Measurements from ENCODE around the gene OLFML3. TPM values are rescaled to one million over a fixed set of nuclear protein-coding genes. Genes with fewer than 3 reads are reported as not detected.

The OLFML3 gene
- total RNA-seq, 4 donors from 2014 or later: 3.3 to 12.0 (median 7.8) TPM

- Histone ChIP-seq H3K27ac (peak overlapping the region in 3 of 4 donors; percentile 16 to 60 (median 47)), H3K4me3 (no peak overlapping the region), H3K9me3 (no peaks in the 10 kb centered on the region), H3K4me1 (peaks cover 0 to 15% (median 2%) of the 10 kb centered on the region in 4 donors), H3K36me3 (peaks cover 0 to 27% (median 0%) of the 10 kb centered on the region in 3 donors), H3K27me3 (no peaks in the 10 kb centered on the region)
- TF ChIP-seq CTCF (IDR thresholded peaks at IDR 0.05) (no peak), POLR2A (IDR thresholded peaks at IDR 0.05) (no peak)
- DNase-seq: no peak
Observed at GRCh38 chr1:113940365-113941244, 38.7 kb upstream of the OLFML3 start.

DNA sequence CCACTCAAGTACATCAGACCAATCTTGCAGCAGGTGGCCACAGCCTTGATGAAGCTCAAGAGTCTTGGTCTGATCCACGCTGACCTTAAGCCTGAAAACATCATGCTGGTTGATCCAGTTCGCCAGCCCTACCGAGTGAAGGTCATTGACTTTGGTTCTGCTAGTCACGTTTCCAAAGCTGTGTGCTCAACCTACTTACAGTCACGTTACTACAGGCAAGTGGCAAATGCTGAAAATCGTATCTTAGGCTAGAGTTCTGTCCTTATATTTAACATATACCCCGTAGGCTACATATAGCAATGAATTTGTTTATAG is 38.1 kb upstream of the OLFML3 start:
- Histone ChIP-seq H3K4me1 (peaks cover 0 to 19% (median 5%) of the 10 kb centered on the region in 4 donors), H3K36me3 (peaks cover 0 to 27% (median 0%) of the 10 kb centered on the region in 3 donors), H3K27ac (peak overlapping the region in 1 of 4 donors; percentile 47), H3K9me3 (no peaks in the 10 kb centered on the region), H3K4me3 (no peak overlapping the region), H3K27me3 (no peaks in the 10 kb centered on the region)
- no peak for DNase-seq
- TF ChIP-seq POLR2A (IDR thresholded peaks at IDR 0.05) (no peak), CTCF (IDR thresholded peaks at IDR 0.05) (no peak)

DNA sequence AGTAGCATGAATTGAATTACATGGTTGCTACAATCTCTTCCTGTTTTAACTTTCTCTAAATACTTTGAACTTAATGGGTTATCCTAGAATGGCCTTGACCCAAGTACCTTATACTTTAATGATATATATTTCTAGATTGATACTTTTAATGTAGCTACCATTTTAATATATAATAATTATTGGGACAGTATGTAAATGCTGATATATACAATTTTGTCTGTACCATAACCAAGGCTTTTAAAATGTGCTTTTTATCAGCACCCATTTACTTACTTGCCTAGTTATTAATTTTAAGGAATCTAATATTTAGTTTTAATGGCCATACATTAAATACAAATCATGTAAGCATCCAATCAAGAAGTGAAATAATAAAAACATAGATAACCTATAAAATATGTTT is 36.7 kb upstream of the OLFML3 start:
- peaks cover 0 to 27% (median 8%) of the 10 kb centered on the region in 4 donors for H3K4me1 ChIP-seq
- no peak for TF ChIP-seq CTCF (IDR thresholded peaks at IDR 0.05)
- no peak for TF ChIP-seq POLR2A (IDR thresholded peaks at IDR 0.05)
- no peaks in the 10 kb centered on the region for H3K9me3 ChIP-seq
- peaks cover 0 to 27% (median 0%) of the 10 kb centered on the region in 3 donors for H3K36me3 ChIP-seq
- no peaks in the 10 kb centered on the region for H3K27me3 ChIP-seq
- no peak overlapping the region for H3K4me3 ChIP-seq
- no peak for DNase-seq
- no peak overlapping the region for H3K27ac ChIP-seq

DNA sequence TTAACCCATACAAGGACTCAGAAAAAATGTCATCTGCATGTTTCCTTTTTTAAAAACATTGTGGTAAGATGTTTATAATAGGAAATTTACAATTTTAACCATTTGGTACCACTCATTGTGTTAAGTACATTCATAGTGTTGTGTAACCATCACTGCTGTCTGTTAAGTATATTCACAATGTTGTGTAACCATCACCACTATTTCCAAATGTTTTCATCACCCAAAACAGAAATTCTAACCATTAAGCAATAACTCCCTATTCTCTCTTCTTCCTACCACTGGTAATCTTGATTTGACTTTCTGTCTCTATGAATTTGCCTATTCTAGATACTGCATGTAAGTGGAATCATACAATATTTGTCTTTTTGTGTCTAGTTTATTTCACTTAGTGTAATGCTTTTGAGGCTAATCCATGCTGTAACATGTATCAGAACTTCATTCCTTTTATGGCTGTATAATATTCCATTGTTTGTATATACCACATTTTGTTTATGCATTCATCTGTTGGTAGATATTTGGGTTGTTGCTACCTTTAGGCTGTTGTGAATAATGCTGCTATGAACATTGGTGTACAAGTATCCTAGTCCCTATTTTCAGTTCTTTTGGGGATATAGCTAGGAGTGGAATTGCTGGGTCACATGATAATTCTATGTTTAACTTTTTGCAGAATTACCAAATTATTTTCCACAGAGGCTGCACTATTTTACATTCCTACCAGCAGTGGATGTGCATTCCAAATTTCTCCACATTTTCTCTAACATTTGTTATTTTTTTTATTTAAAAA is 36.1 kb upstream of the OLFML3 start:
- H3K27ac ChIP-seq: no peak overlapping the region

More for the DNA sequence above, 36.1 kb upstream of the OLFML3 start:
- Histone ChIP-seq H3K27me3 (no peaks in the 10 kb centered on the region), H3K4me1 (peaks cover 0 to 27% (median 9%) of the 10 kb centered on the region in 4 donors), H3K9me3 (no peaks in the 10 kb centered on the region), H3K4me3 (no peak overlapping the region), H3K36me3 (peaks cover 0 to 27% (median 0%) of the 10 kb centered on the region in 3 donors)
- no peak for DNase-seq
- TF ChIP-seq CTCF (IDR thresholded peaks at IDR 0.05) (no peak), POLR2A (IDR thresholded peaks at IDR 0.05) (no peak)

All from Peyer's patch (tissue), 4 donors.